Mucosa of descending colon (tissue), 3 donors: ENCODE measurements around the gene AFDN. TPM values are rescaled to one million over a fixed set of nuclear protein-coding genes. Genes with fewer than 3 reads are reported as not detected.

ENCODE experiments used
- ATAC-seq: fragments of 200-7000 bp; cut with Tn5 transposase; one replicate; pipeline ENCODE4 v1.9.1; 2020; ENCODE audit warnings: mild to moderate bottlenecking, moderate library complexity
- DNase-seq, 3 donors: peaks; one replicate each; pipeline ENCODE4 v3.0.0-alpha.2; 2020
- H3K36me3 ChIP-seq: fragments of 200-600 bp; one replicate; pipeline ENCODE4 v1.8.0; 2021; ENCODE audit warnings: low read depth, mild to moderate bottlenecking
- H3K4me1 ChIP-seq: fragments of 200-600 bp; one replicate; pipeline ENCODE4 v1.8.0; 2021; ENCODE audit warnings: low read depth, mild to moderate bottlenecking
- H3K4me3 ChIP-seq: fragments of 200-600 bp; one replicate; pipeline ENCODE4 v1.8.0; 2021; ENCODE audit warnings: mild to moderate bottlenecking
- H3K9me3 ChIP-seq: fragments of 200-600 bp; one replicate; pipeline ENCODE4 v1.8.0; 2021; ENCODE audit warnings: mild to moderate bottlenecking
- intact Hi-C, 2 donors: fragments of 100-400 bp; cut with DNase I in 1 of 2; cut with micrococcal nuclease in 1 of 2; formaldehyde crosslinking; loops; one replicate each; pipeline versions ENCODE4 v1.11.0 to v1.11.1; 2022; cut with DNase I, micrococcal nuclease
- total RNA-seq, 3 donors: library from RNA; stranded (reverse); fragmentation: NEBNext Ultra II Directional in 2 of 3; extraction: Animal tissue kit (Norgen Biotek cat#: 25700) in 2 of 3; gene quantifications; one replicate each; pipeline versions ENCODE4 v1.2.1 to v1.2.4, GENCODE V29; 2021 to 2023
- TF ChIP-seq, protein P1 (sequence below): fragments of 200-600 bp; IDR thresholded peaks from one replicate; pipeline ENCODE4 v1.8.0; 2022; ENCODE audit warnings: antibody characterized with exemption, mild to moderate bottlenecking
- donor health status: DM: no; HTN: no; CAD: no; lungs with moderate emphysema.
- donor health status: DM: no; HTN: no; CAD: no.
- donor health status: DM: no; HTN: yes; CAD: no.

The AFDN gene
- total RNA-seq, 3 donors from 2014 or later = 168 to 231 (median 208) TPM

GRCh38 chr6:167927246-167927645 is 100.5 kb downstream of the AFDN start:
- DNase-seq (no peak), ATAC-seq (no peak)
- H3K9me3 ChIP-seq = no peaks in the 10 kb centered on the region
- TF ChIP-seq, protein P1, sequence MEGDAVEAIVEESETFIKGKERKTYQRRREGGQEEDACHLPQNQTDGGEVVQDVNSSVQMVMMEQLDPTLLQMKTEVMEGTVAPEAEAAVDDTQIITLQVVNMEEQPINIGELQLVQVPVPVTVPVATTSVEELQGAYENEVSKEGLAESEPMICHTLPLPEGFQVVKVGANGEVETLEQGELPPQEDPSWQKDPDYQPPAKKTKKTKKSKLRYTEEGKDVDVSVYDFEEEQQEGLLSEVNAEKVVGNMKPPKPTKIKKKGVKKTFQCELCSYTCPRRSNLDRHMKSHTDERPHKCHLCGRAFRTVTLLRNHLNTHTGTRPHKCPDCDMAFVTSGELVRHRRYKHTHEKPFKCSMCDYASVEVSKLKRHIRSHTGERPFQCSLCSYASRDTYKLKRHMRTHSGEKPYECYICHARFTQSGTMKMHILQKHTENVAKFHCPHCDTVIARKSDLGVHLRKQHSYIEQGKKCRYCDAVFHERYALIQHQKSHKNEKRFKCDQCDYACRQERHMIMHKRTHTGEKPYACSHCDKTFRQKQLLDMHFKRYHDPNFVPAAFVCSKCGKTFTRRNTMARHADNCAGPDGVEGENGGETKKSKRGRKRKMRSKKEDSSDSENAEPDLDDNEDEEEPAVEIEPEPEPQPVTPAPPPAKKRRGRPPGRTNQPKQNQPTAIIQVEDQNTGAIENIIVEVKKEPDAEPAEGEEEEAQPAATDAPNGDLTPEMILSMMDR = no peak
- H3K36me3 ChIP-seq = no peaks in the 10 kb centered on the region
- intact Hi-C loops = no loop called here
- peaks cover 5% of the 10 kb centered on the region for H3K4me1 ChIP-seq
- no peak overlapping the region for H3K4me3 ChIP-seq

- DNase-seq = no peak
- H3K9me3 ChIP-seq = no peaks in the 10 kb centered on the region
- no peak overlapping the region for H3K4me3 ChIP-seq
- no peak for ATAC-seq
- TF ChIP-seq, protein P1 = no peak
- intact Hi-C loops = no loop called here
- no peaks in the 10 kb centered on the region for H3K36me3 ChIP-seq
- peaks cover 5% of the 10 kb centered on the region for H3K4me1 ChIP-seq
Observed at GRCh38 chr6:167928111-167928510, 101.4 kb downstream of the AFDN start.

DNA sequence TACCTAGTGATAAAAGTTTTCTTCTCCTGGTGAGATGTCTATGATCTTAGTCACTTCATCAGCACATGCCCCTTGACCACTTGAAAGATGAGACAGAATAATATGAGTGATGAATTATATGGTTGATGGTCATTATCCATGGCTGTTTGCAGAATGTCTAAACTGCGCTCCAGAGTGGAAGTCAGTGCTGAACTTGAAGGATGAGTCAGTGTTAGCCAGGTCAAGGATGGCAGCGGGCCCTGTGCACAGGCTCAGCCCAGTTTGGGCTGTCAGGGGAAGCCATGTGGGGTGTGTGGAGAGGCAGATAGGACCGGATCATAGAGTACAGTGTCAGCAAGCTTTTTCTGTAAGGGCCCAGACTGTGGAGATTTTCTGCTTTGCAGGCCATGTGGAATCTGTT is 103.6 kb downstream of the AFDN start:
- Histone ChIP-seq H3K9me3 (no peaks in the 10 kb centered on the region), H3K4me1 (peaks cover 10% of the 10 kb centered on the region), H3K4me3 (no peak overlapping the region), H3K36me3 (no peaks in the 10 kb centered on the region)
- intact Hi-C loops = no loop called here
- DNase-seq = no peak
- TF ChIP-seq, protein P1 = no peak
- no peak for ATAC-seq

GRCh38 chr6:167932468-167933276 is 106.0 kb downstream of the AFDN start:
- no peaks in the 10 kb centered on the region for H3K36me3 ChIP-seq
- DNase-seq (peak in 1 of 3 donors; percentile 58), ATAC-seq (peak; percentile 52)

GRCh38 chr6:167933290-167933689 is 106.6 kb downstream of the AFDN start:
- ATAC-seq (peak; percentile 60), DNase-seq (no peak)
- H3K4me1 ChIP-seq = peaks cover 31% of the 10 kb centered on the region
- no peaks in the 10 kb centered on the region for H3K9me3 ChIP-seq
- intact Hi-C loops = no loop called here
- no peaks in the 10 kb centered on the region for H3K36me3 ChIP-seq
- TF ChIP-seq, protein P1 = no peak
- no peak overlapping the region for H3K4me3 ChIP-seq

More at GRCh38 chr6:167932468-167933276, 106.0 kb downstream of the AFDN start:
- Histone ChIP-seq H3K4me1 (peaks cover 26% of the 10 kb centered on the region), H3K9me3 (no peaks in the 10 kb centered on the region), H3K4me3 (no peak overlapping the region)
- intact Hi-C loops = no loop called here
- TF ChIP-seq, protein P1 = no peak
